Glutamatergic neuron (in vitro differentiated cells): Measurements from ENCODE around the gene DMRT1. TPM values are rescaled to one million over a fixed set of nuclear protein-coding genes. Genes with fewer than 3 reads are reported as not detected.
"Not testable (repeated sequence)": the region's sequence is repeated elsewhere in the genome, so short reads cannot be mapped to it uniquely, and the experiment has no call there.

Source experiments
- DNase-seq: peaks from one replicate; pipeline ENCODE4 v3.0.0; 2022
- H3K27ac Mint-ChIP-seq: one replicate; pipeline ENCODE4 v1.8.0; 2020; ENCODE audit warnings: mild to moderate bottlenecking, mixed read lengths, inconsistent platforms; ENCODE audit not compliant: unreplicated experiment
- H3K27me3 Mint-ChIP-seq: one replicate; pipeline ENCODE4 v1.8.0; 2020; ENCODE audit warnings: mild to moderate bottlenecking, moderate library complexity, mixed read lengths, inconsistent platforms; ENCODE audit not compliant: unreplicated experiment
- H3K36me3 Mint-ChIP-seq: one replicate; pipeline ENCODE4 v1.8.0; 2020; ENCODE audit warnings: mild to moderate bottlenecking, mixed read lengths, inconsistent platforms; ENCODE audit not compliant: unreplicated experiment
- H3K4me1 Mint-ChIP-seq: one replicate; pipeline ENCODE4 v1.8.0; 2020; ENCODE audit warnings: mild to moderate bottlenecking, low read depth, mixed read lengths, inconsistent platforms; ENCODE audit not compliant: unreplicated experiment
- H3K4me3 Mint-ChIP-seq: one replicate; pipeline ENCODE4 v1.8.0; 2020; ENCODE audit warnings: mild to moderate bottlenecking, mixed read lengths, inconsistent platforms; ENCODE audit not compliant: unreplicated experiment
- H3K9me3 Mint-ChIP-seq: one replicate; pipeline ENCODE4 v1.8.0; 2020; ENCODE audit warnings: mild to moderate bottlenecking, moderate library complexity, mixed read lengths, inconsistent platforms; ENCODE audit not compliant: unreplicated experiment
- CTCF ChIP-seq: fragments of 200-600 bp; sonication (generic); IDR thresholded peaks from one replicate; pipeline ENCODE4 v1.5.0; 2021; ENCODE audit not compliant: partially characterized antibody, unreplicated experiment
- total RNA-seq: library from RNA; stranded (reverse); fragmentation: NEBNext Ultra II Directional; extraction: Animal tissue kit (Norgen Biotek cat#: 25700); gene quantifications from one replicate; pipeline ENCODE4 v1.2.1, GENCODE V29; 2021; ENCODE audit not compliant: unreplicated experiment

Gene DMRT1
- total RNA-seq, 1 donor from 2014 or later = 0.25 TPM

- not testable (repeated sequence) for H3K36me3 Mint-ChIP-seq, H3K27me3 Mint-ChIP-seq, DNase-seq, H3K4me1 Mint-ChIP-seq, H3K27ac Mint-ChIP-seq, H3K4me3 Mint-ChIP-seq, H3K9me3 Mint-ChIP-seq
- peak; percentile 83 for TF ChIP-seq CTCF
Observed at GRCh38 chr9:998299-999110, 157.0 kb downstream of the DMRT1 start.

DNA sequence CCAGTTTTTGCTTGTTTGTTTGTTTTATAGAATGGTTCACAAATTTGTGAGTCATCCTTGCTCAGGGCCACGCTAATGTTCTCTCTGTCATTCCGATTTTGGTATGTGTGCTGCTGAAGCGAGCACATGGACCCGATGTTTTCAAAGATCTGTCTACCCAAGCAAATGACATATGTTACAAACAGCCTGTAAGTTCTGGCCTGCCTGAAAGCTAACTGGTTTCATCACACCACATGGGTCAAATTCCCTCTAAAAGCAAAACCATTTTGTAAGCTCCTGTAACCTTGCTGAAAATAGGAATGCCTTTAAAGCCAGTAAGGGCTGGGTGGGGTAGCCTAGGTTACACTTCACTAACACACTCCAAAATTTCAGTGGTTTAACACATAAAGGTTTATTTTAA is 160.3 kb downstream of the DMRT1 start:
- Mint-ChIP-seq H3K36me3 (no peaks in the 10 kb centered on the region), H3K27ac (peak overlapping the region; percentile 52), H3K4me3 (no peak overlapping the region), H3K9me3 (peaks cover 6% of the 10 kb centered on the region), H3K27me3 (peaks cover 5% of the 10 kb centered on the region), H3K4me1 (no peaks in the 10 kb centered on the region)
- no peak for TF ChIP-seq CTCF
- DNase-seq = no peak

- no peak for TF ChIP-seq CTCF
- Mint-ChIP-seq H3K27ac (no peak overlapping the region), H3K36me3 (no peaks in the 10 kb centered on the region), H3K4me1 (no peaks in the 10 kb centered on the region), H3K4me3 (no peak overlapping the region), H3K27me3 (peaks cover 5% of the 10 kb centered on the region), H3K9me3 (peaks cover 5% of the 10 kb centered on the region)
- DNase-seq = no peak
Observed at GRCh38 chr9:1002678-1003077, 161.2 kb downstream of the DMRT1 start.

DNA sequence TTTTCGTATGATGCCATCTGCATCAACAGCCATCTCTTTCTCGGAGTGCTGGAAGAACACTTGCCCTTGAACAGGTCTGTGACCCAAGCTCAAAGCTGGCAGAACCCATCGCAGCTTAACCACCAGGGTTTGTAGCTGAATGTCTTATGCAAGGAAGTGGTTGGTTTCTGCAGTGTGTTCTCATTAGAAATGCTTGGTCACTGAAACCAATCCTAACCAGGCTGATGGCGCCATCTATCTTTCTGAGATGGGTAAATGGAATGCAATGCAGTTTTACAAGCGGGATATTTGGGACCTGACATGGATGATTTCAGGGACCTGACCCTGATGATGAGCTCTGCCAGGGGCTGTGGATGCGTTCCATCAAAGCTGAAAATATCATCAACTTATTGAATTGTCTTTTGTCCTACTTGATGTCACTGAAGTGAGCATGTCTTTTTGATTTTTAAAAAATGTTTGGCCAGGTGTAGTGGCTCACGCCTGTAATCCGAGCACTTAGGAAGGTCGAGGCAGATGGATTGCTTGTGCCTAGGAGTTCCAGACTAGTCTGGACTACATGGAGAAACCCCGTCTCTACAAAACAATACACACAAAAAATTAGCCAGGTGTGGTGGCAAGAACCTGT is 163.7 kb downstream of the DMRT1 start:
- Mint-ChIP-seq H3K27ac (no peak overlapping the region), H3K4me1 (no peaks in the 10 kb centered on the region), H3K9me3 (peaks cover 2% of the 10 kb centered on the region), H3K4me3 (no peak overlapping the region), H3K36me3 (no peaks in the 10 kb centered on the region), H3K27me3 (peaks cover 3% of the 10 kb centered on the region)
- DNase-seq = peak; percentile 38
- peak; percentile 53 for TF ChIP-seq CTCF

GRCh38 chr9:1007312-1007711 is 165.8 kb downstream of the DMRT1 start:
- Mint-ChIP-seq H3K36me3 (no peaks in the 10 kb centered on the region), H3K9me3 (no peaks in the 10 kb centered on the region), H3K4me1 (no peaks in the 10 kb centered on the region), H3K27ac (no peak overlapping the region), H3K27me3 (peaks cover 3% of the 10 kb centered on the region), H3K4me3 (no peak overlapping the region)
- no peak for DNase-seq
- TF ChIP-seq CTCF = no peak
